ENCODE data around the gene ANTXRL.

- no peak for TF ChIP-seq POLR2A (IDR thresholded peaks at IDR 0.05; ENCODE audit: low read depth, low read length)
- TF ChIP-seq TAF1 (IDR thresholded peaks at IDR 0.05; ENCODE audit: low read depth, low read length): no peak
- TF ChIP-seq POLR2AphosphoS5 (IDR thresholded peaks at IDR 0.05; ENCODE audit: low read depth, low read length): no peak
- no peak for TF ChIP-seq PAX5 (IDR thresholded peaks at IDR 0.05; ENCODE audit: insufficient read depth, low read length, severe bottlenecking)
- TF ChIP-seq SPI1 (IDR thresholded peaks at IDR 0.05; ENCODE audit: low read depth, low read length): no peak
These were observed 3.8 kb upstream of the ANTXRL start for GRCh38 chr10:46282842-46283574.
